IMR-90 (cell line): ENCODE data around the gene ELL. TPM values are rescaled to one million over a fixed set of nuclear protein-coding genes. Genes with fewer than 3 reads are reported as not detected.
A peak's percentile ranks its signal among the peaks of the same experiment; 100 is the strongest.

Source experiments
- ATAC-seq: fragments of 200-7000 bp; cut with Tn5 transposase; 2 replicates; pipeline ENCODE4 v1.9.1; 2020; ENCODE audit warnings: low read depth, mild to moderate bottlenecking, moderate library complexity
- BruUV-seq: library from RNA; stranded (reverse); fragments of 400-500 nt; replicated peaks from 2 replicates; lab custom pipeline; 2021; lab: Mats Ljungman, UMichigan
- CTCF ChIA-PET: fragments of 300-600 bp; formaldehyde crosslinking; extraction: SDS; loops from one replicate; lab custom pipeline; 2021; ENCODE audit warnings: antibody characterized with exemption; lab: Yijun Ruan, JAX
- POLR2A ChIA-PET: fragments of 300-600 bp; sonication (Branson Sonifier 250); formaldehyde crosslinking; loops from one replicate; lab custom pipeline; 2022; ENCODE audit warnings: antibody characterized with exemption; ENCODE audit not compliant: unreplicated experiment; lab: Charles Lee
- DNase-seq: peaks from one replicate; pipeline ENCODE4 v3.0.0; 2013
- H2AFZ ChIP-seq: replicated peaks from 2 replicates; pipeline ENCODE3; 2013; ENCODE audit warnings: low read length, mild to moderate bottlenecking; ENCODE audit not compliant: poor library complexity
- H2AK5ac ChIP-seq: 2 replicates; pipeline ENCODE4 v1.6.1; 2013; ENCODE audit warnings: low read depth, low read length, inconsistent platforms
- H2AK9ac ChIP-seq: replicated peaks from 2 replicates; pipeline ENCODE3; 2013; ENCODE audit warnings: mild to moderate bottlenecking, low read depth, low read length, moderate library complexity; ENCODE audit not compliant: poor library complexity
- H2BK120ac ChIP-seq: 2 replicates; pipeline ENCODE4 v1.6.1; 2013; ENCODE audit warnings: low read depth, low read length, inconsistent platforms
- H2BK15ac ChIP-seq: 3 replicates; pipeline ENCODE4 v1.6.1; 2013; ENCODE audit warnings: low read depth, low read length, inconsistent platforms
- H2BK20ac ChIP-seq: 2 replicates; pipeline ENCODE4 v1.6.1; 2013; ENCODE audit warnings: low read depth, mild to moderate bottlenecking, inconsistent platforms, low read length, moderate library complexity
- H2BK5ac ChIP-seq: 2 replicates; pipeline ENCODE4 v1.6.1; 2013; ENCODE audit warnings: mild to moderate bottlenecking, low read depth, low read length, inconsistent platforms; ENCODE audit not compliant: poor library complexity, severe bottlenecking
- H3K14ac ChIP-seq: replicated peaks from 2 replicates; pipeline ENCODE4 v1.6.1; 2013; ENCODE audit warnings: low read depth, low read length, inconsistent platforms
- H3K18ac ChIP-seq: 2 replicates; pipeline ENCODE4 v1.6.1; 2013; ENCODE audit warnings: low read depth, low read length, control low read depth
- H3K23ac ChIP-seq: 2 replicates; pipeline ENCODE4 v1.6.1; 2013; ENCODE audit warnings: low read depth, low read length, inconsistent platforms
- H3K27ac ChIP-seq: 2 replicates; pipeline ENCODE4 v1.5.1; 2013; ENCODE audit warnings: mild to moderate bottlenecking, control low read depth, low read length; ENCODE audit not compliant: insufficient read depth
- H3K27me3 ChIP-seq: 2 replicates; pipeline ENCODE4 v1.6.1; 2013; ENCODE audit warnings: low read length; ENCODE audit not compliant: control insufficient read depth, insufficient read depth
- H3K36me3 ChIP-seq: 2 replicates; pipeline ENCODE4 v1.6.1; 2013; ENCODE audit warnings: low read length, mixed read lengths; ENCODE audit not compliant: control insufficient read depth, insufficient read depth
- H3K4ac ChIP-seq: 2 replicates; pipeline ENCODE4 v1.6.1; 2013; ENCODE audit warnings: low read depth, low read length, inconsistent platforms
- H3K4me1 ChIP-seq: 2 replicates; pipeline ENCODE4 v1.6.1; 2013; ENCODE audit warnings: low read length, mixed read lengths; ENCODE audit not compliant: control insufficient read depth, insufficient read depth
- H3K4me2 ChIP-seq: 2 replicates; pipeline ENCODE4 v1.6.1; 2013; ENCODE audit warnings: low read depth, mild to moderate bottlenecking, control low read depth, low read length, moderate library complexity
- H3K4me3 ChIP-seq: 2 replicates; pipeline ENCODE4 v1.5.1; 2013; ENCODE audit warnings: low read depth, mild to moderate bottlenecking, control low read depth, low read length, moderate library complexity; ENCODE audit not compliant: insufficient read depth
- H3K56ac ChIP-seq: 2 replicates; pipeline ENCODE4 v1.6.1; 2013; ENCODE audit warnings: low read length, inconsistent platforms; ENCODE audit not compliant: insufficient read depth; ENCODE audit errors: extremely low read depth
- H3K79me1 ChIP-seq, 2 experiments: 2 replicates each; pipeline ENCODE4 v1.6.1; 2013; ENCODE audit warnings: low read length in 2 of 2, inconsistent platforms in 1 of 2, low read depth in 1 of 2
- H3K9ac ChIP-seq: 2 replicates; pipeline ENCODE4 v1.6.1; 2013; ENCODE audit warnings: low read depth, low read length, control low read depth
- H3K9me1 ChIP-seq: 2 replicates; pipeline ENCODE4 v1.6.1; 2013; ENCODE audit warnings: low read length, inconsistent platforms; ENCODE audit not compliant: insufficient read depth
- H3K9me3 ChIP-seq: 2 replicates; pipeline ENCODE4 v1.6.1; 2013; ENCODE audit warnings: low read length; ENCODE audit not compliant: control insufficient read depth, insufficient read depth
- H4K20me1 ChIP-seq: 2 replicates; pipeline ENCODE4 v1.6.1; 2013; ENCODE audit warnings: low read length, inconsistent platforms; ENCODE audit not compliant: insufficient read depth
- H4K5ac ChIP-seq: 2 replicates; pipeline ENCODE4 v1.6.1; 2013; ENCODE audit warnings: mild to moderate bottlenecking, low read depth, low read length, control low read depth
- H4K8ac ChIP-seq, 2 experiments: 2 replicates each; pipeline ENCODE4 v1.6.1; 2013; ENCODE audit warnings: low read depth in 2 of 2, low read length in 2 of 2, control low read depth in 1 of 2, inconsistent platforms in 1 of 2
- H4K91ac ChIP-seq: 2 replicates; pipeline ENCODE4 v1.6.1; 2013; ENCODE audit warnings: low read depth, low read length, inconsistent platforms; ENCODE audit not compliant: insufficient read depth
- CTCF ChIP-seq: conservative IDR thresholded peaks from 2 replicates; pipeline ENCODE4 v1.5.1; 2012; ENCODE audit warnings: mild to moderate bottlenecking, low read depth, low read length, improper control_type of control experiment
- MAZ ChIP-seq: IDR thresholded peaks from 2 replicates; pipeline ENCODE4 v1.6.1; 2012; ENCODE audit warnings: low read depth, mild to moderate bottlenecking, low read length, improper control_type of control experiment, moderate library complexity, borderline replicate concordance
- WGBS, 2 experiments: methylation state at CpG; one replicate each; pipeline versions ENCODE4 v1.1.5 to v1.1.7; 2013; ENCODE audit warnings: missing lambda C conversion rate in 2 of 2; ENCODE audit not compliant: insufficient read length in 1 of 2; ENCODE audit errors: extremely low coverage in 2 of 2; 5-methylcytosine and 5-hydroxymethylcytosine counted together
- dilution Hi-C: fragments of 300-500 bp; cut with HindIII; formaldehyde crosslinking; loops from one replicate; pipeline ENCODE4 v1.14.3; 2018; ENCODE audit warnings: low sequenced_read_pairs; ENCODE audit not compliant: unreplicated experiment
- in situ Hi-C: fragments of 300-500 bp; cut with MboI; formaldehyde crosslinking; loops from 3 replicates; pipeline ENCODE4 v1.14.3; 2019; ENCODE audit warnings: low sequenced_read_pairs, inconsistent platforms, mixed read lengths
- intact Hi-C: fragments of 100-400 bp; cut with micrococcal nuclease; formaldehyde crosslinking; loops from 2 replicates; pipeline ENCODE4 v1.10.0; 2022
- polyA plus RNA-seq, 3 experiments: library from polyadenylated mRNA; depleted of rRNA; stranded (reverse); fragments of >200 nt; gene quantifications; 2 replicates each; pipeline ENCODE4 v1.2.3, GENCODE V29; 2012; ENCODE audit warnings: low replicate concordance in 1 of 3
- total RNA-seq: library from RNA; depleted of rRNA; stranded (reverse); fragments of >200 nt; gene quantifications from 2 replicates; pipeline ENCODE4 v1.2.3, GENCODE V29; 2012

ELL gene
- total and polyA plus RNA-seq, 2 of the 4 experiments (the other 2 are of a cell fraction), result 6.3 to 13.1 TPM

DNA sequence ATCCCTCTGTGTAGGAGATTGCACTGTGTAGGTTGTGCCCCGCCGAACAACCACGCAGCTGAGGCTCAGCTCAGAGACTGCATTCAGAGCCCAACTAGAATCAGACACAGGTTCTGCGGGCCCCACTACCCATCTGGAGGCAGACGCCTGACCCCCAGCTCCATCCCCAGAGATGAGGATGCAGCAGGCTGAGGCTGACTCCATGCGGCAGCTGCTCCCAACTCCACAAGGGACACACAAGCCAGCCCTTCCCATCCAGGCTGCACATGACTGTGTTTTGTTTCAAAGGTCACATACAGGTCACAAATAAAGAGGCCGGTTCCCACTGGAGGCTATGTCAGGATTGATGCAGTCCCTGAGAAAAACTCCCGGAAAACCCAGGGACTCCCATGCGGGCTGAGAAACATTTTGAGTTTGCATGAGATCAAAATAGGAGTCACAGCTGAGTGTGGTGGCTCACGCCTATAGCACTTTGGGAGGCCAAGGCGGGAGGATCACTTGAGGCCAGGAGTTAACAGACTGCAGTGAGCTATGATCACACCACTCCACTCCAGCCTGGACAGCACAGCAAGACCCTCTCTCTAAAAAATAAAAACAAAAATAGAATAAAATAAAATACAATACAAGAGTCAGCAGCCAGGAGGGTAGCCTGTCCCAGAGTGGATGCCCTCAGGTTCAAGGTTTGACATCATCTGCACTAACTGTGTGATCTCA is 14.0 kb downstream of the ELL start:
- Histone ChIP-seq H3K4me1 (peaks cover 26% of the 10 kb centered on the region), H3K4me2 (no peak overlapping the region), H2AFZ (no peak overlapping the region), H3K56ac (no peak overlapping the region), H4K8ac (no peak overlapping the region), H4K91ac (no peak overlapping the region), H3K9ac (no peak overlapping the region), H2AK9ac (peak overlapping the region; percentile 23), H3K79me1 (peaks cover 10 to 94% of the 10 kb centered on the region in 2 experiments), H3K4ac (no peak overlapping the region), H2BK20ac (no peak overlapping the region), H2BK120ac (no peak overlapping the region), H3K18ac (no peak overlapping the region), H3K14ac (no peak overlapping the region), H3K27ac (no peak overlapping the region), H3K9me3 (no peaks in the 10 kb centered on the region), H3K36me3 (no peaks in the 10 kb centered on the region), H2AK5ac (no peak overlapping the region), H3K4me3 (no peak overlapping the region), H3K9me1 (peaks cover 42% of the 10 kb centered on the region), H2BK15ac (no peak overlapping the region), H3K23ac (no peak overlapping the region), H2BK5ac (no peak overlapping the region), H4K5ac (no peak overlapping the region), H3K27me3 (no peaks in the 10 kb centered on the region), H4K20me1 (peaks cover 95% of the 10 kb centered on the region)
- dilution Hi-C loops, result no loop called here
- DNase-seq, result peak; percentile 39
- in situ Hi-C loops, result no loop called here
- ChIA-PET POLR2A (interaction anchor here (0.5 kb wide), 1 partner anchor 14 kb away, joined by 6 read pairs; no protein-coding TSS in a partner anchor), CTCF (no interaction called here)
- TF ChIP-seq MAZ (no peak), CTCF (no peak)
- intact Hi-C loops, result no loop called here
- WGBS, 2 experiments, result 10% methylated on average over 2 of the region's 11 CpGs; no CpG with 5 or more reads in 1 of the 2 experiments
- peak; percentile 15; the same call in 1 of the 2 replicates for ATAC-seq
- BruUV-seq, result no TSS peak
